Endothelial cell of umbilical vein (primary cell): ENCODE results near the gene ADAM8. TPM values are rescaled to one million over a fixed set of nuclear protein-coding genes. Genes with fewer than 3 reads are reported as not detected.

ENCODE experiments used
- Bru-seq: library from RNA; stranded (reverse); fragments of 400-500 nt; gene quantifications from one replicate; lab custom pipeline; 2021; lab: Mats Ljungman, UMichigan
- BruChase-seq, 2 experiments: library from RNA; stranded (reverse); fragments of 400-500 nt; gene quantifications; one replicate each; lab custom pipeline; 2021; lab: Mats Ljungman, UMichigan
- BruUV-seq: library from RNA; stranded (reverse); fragments of 400-500 nt; replicated peaks from 2 replicates; lab custom pipeline; 2021; lab: Mats Ljungman, UMichigan
- CTCF ChIA-PET: fragments of 300-600, 350-600 bp; sonication (Branson Sonifier 250); formaldehyde crosslinking; loops from one replicate; lab custom pipeline; 2021; ENCODE audit warnings: antibody characterized with exemption, inconsistent platforms; lab: Charles Lee
- POLR2A ChIA-PET: fragments of 300-600, 350-600 bp; sonication (Branson Sonifier 250); formaldehyde crosslinking; loops from one replicate; lab custom pipeline; 2021; ENCODE audit warnings: antibody characterized with exemption, inconsistent platforms; lab: Charles Lee
- DNase-seq: peaks from one replicate; pipeline ENCODE4 v3.0.0-alpha.2; 2011; ENCODE audit warnings: low read depth, low spot score
- FAIRE-seq: peaks from 2 replicates; lab custom pipeline; 2011; peaks lifted over from hg19 to GRCh38; lab: Jason Lieb, UNC
- H2AFZ ChIP-seq: 2 replicates; pipeline ENCODE4 v1.6.0; 2012; ENCODE audit warnings: low read depth, low read length, control low read depth, inconsistent platforms
- H3K27ac ChIP-seq: 2 replicates; pipeline ENCODE4 v1.5.1; 2011; ENCODE audit warnings: low read depth, mild to moderate bottlenecking, control low read depth, low read length, moderate library complexity; ENCODE audit not compliant: insufficient read depth
- H3K27me3 ChIP-seq, 2 experiments: 2 replicates each; pipeline versions ENCODE4 v1.6.0 to v1.6.1; 2011; ENCODE audit warnings: low read length in 2 of 2, mixed read lengths in 1 of 2; ENCODE audit not compliant: control insufficient read depth in 2 of 2, insufficient read depth in 2 of 2
- H3K36me3 ChIP-seq, 2 experiments: 2 replicates in 1 of 2; 3 replicates in 1 of 2; pipeline ENCODE4 v1.5.1; 2011; ENCODE audit warnings: low read length in 2 of 2, mild to moderate bottlenecking in 1 of 2, moderate library complexity in 1 of 2; ENCODE audit not compliant: control insufficient read depth in 2 of 2, insufficient read depth in 2 of 2; ENCODE audit errors: extremely low read depth in 1 of 2
- H3K4me1 ChIP-seq: 3 replicates; pipeline ENCODE4 v1.5.1; 2011; ENCODE audit warnings: mild to moderate bottlenecking, low read length; ENCODE audit not compliant: control insufficient read depth, insufficient read depth; ENCODE audit errors: extremely low read depth
- H3K4me2 ChIP-seq: 2 replicates; pipeline ENCODE4 v1.6.1; 2011; ENCODE audit warnings: low read length, control low read depth, mixed read lengths; ENCODE audit not compliant: insufficient read depth
- H3K4me3 ChIP-seq, 3 experiments: fragments of 200-600 bp in 1 of 3; sonication (generic), shearing (Covaris generic) in 1 of 3; replicated peaks in 1 of 3; 2 replicates each; pipeline ENCODE4 v1.5.1; 2011 to 2016; ENCODE audit warnings: control low read depth in 3 of 3, low read length in 3 of 3, mild to moderate bottlenecking in 2 of 3, inconsistent platforms in 1 of 3, low read depth in 1 of 3, moderate library complexity in 1 of 3; ENCODE audit not compliant: insufficient read depth in 1 of 3
- H3K79me2 ChIP-seq: 2 replicates; pipeline ENCODE4 v1.6.0; 2012; ENCODE audit warnings: low read length, inconsistent platforms; ENCODE audit not compliant: control insufficient read depth, insufficient read depth
- H3K9ac ChIP-seq: replicated peaks from 2 replicates; pipeline ENCODE3; 2011; ENCODE audit warnings: low read length, control low read depth; ENCODE audit not compliant: insufficient read depth; ENCODE audit errors: extremely low read depth
- H3K9me1 ChIP-seq: replicated peaks from 3 replicates; pipeline ENCODE4 v1.6.0; 2011; ENCODE audit warnings: mild to moderate bottlenecking, low read length; ENCODE audit not compliant: control insufficient read depth, insufficient read depth; ENCODE audit errors: extremely low read depth
- H3K9me3 ChIP-seq: replicated peaks from 2 replicates; pipeline ENCODE4 v1.5.1; 2012; ENCODE audit warnings: low read length, inconsistent platforms; ENCODE audit not compliant: control insufficient read depth, insufficient read depth
- H4K20me1 ChIP-seq: replicated peaks from 2 replicates; pipeline ENCODE3; 2011; ENCODE audit warnings: mild to moderate bottlenecking, low read length; ENCODE audit not compliant: control insufficient read depth, insufficient read depth; ENCODE audit errors: extremely low read depth
- CTCF ChIP-seq, 2 donors: IDR thresholded peaks; 1 replicate in 1 of 2; 2 replicates in 1 of 2; pipeline ENCODE4 v1.5.1; 2011; ENCODE audit warnings: low read length in 2 of 2, mild to moderate bottlenecking in 2 of 2, moderate library complexity in 2 of 2, control low read depth in 1 of 2, inconsistent platforms in 1 of 2, low read depth in 1 of 2; ENCODE audit not compliant: insufficient read depth in 1 of 2; ENCODE audit errors: extremely low read depth in 1 of 2
- EZH2 ChIP-seq: IDR thresholded peaks from 2 replicates; pipeline ENCODE4 v1.6.1; 2012; ENCODE audit warnings: borderline replicate concordance, low read depth, mild to moderate bottlenecking, moderate library complexity, low read length, inconsistent platforms; ENCODE audit not compliant: severe bottlenecking
- GATA2 ChIP-seq: IDR thresholded peaks from 2 replicates; pipeline ENCODE4 v1.7.0; 2011; ENCODE audit warnings: low read depth, mild to moderate bottlenecking, moderate library complexity, mixed read lengths, low read length; ENCODE audit not compliant: insufficient read length, insufficient read depth
- MAX ChIP-seq: IDR thresholded peaks from 2 replicates; pipeline ENCODE4 v1.6.1; 2011; ENCODE audit not compliant: insufficient read depth, insufficient read length
- dilution Hi-C: fragments of 300-500 bp; cut with MboI; formaldehyde crosslinking; loops from one replicate; pipeline ENCODE4 v1.15.0; 2019; ENCODE audit warnings: low sequenced_read_pairs; ENCODE audit not compliant: extremely low pct_ligation_motif_present
- intact Hi-C: fragments of 100-400 bp; cut with micrococcal nuclease; formaldehyde crosslinking; loops from one replicate; pipeline ENCODE4 v1.10.0; 2022
- long read RNA-seq: library from polyadenylated mRNA; stranded (forward); transcript quantifications from one replicate; pipeline ENCODE4 v2.0.0, GENCODE V29; 2021
- polyA minus RNA-seq, 3 experiments: library from RNA; depleted of rRNA, polyadenylated mRNA; stranded (reverse); fragments of >200 nt; gene quantifications; 1 replicate in 1 of 3; 2 replicates in 2 of 3; pipeline ENCODE4 v1.2.3, GENCODE V29; 2011
- polyA plus RNA-seq, 4 experiments: library from polyadenylated mRNA; depleted of rRNA in 3 of 4; stranded (reverse) in 3 of 4; unstranded in 1 of 4; fragments of >200 nt; gene quantifications; 2 replicates each; pipeline versions ENCODE4 v1.2.1 to v1.2.3, GENCODE V29; 2011 to 2012; ENCODE audit warnings: missing spikeins in 1 of 4
- total RNA-seq: library from RNA; stranded (reverse); gene quantifications from 2 replicates; pipeline ENCODE4 v1.2.3, GENCODE V29; 2021

Gene ADAM8
- total RNA-seq: 0.55 and 1.5 TPM in 2 replicates
- 0.49 and 0.51 TPM in 2 replicates for polyA plus RNA-seq
- polyA plus RNA-seq (2011; cell fraction: cytosol; rRNA removed): 0.08 TPM in 2 replicates
- 2.2 and 2.3 TPM in 2 replicates for polyA plus RNA-seq (2011; cell fraction: nucleus; rRNA removed)
- 0.25 and 0.72 TPM in 2 replicates for polyA plus RNA-seq (2012)
- polyA minus RNA-seq: 0.10 and 0.47 TPM in 2 replicates
- polyA minus RNA-seq (2011; cell fraction: cytosol; rRNA and poly(A)+ RNA removed): 2.8 TPM
- 0.82 and 2.5 TPM in 2 replicates for polyA minus RNA-seq (2011; cell fraction: nucleus; rRNA and poly(A)+ RNA removed)
- percentile 10 among the genes with signal in this experiment for Bru-seq, nascent RNA
- BruChase-seq, experiment 1, labeled RNA remaining after a 6-hour chase: percentile 35 among the genes with signal in this experiment
- percentile 15 among the genes with signal in this experiment for BruChase-seq, experiment 2, labeled RNA remaining after a 2-hour chase
- long read RNA-seq: 0 reads

- Histone ChIP-seq H3K4me1 (no peaks in the 10 kb centered on the region), H3K27ac (no peak within 1 kb of the TSS), H3K9ac (no peak within 1 kb of the TSS), H3K9me1 (no peaks in the 10 kb centered on the region), H3K4me3 (no peak within 1 kb of the TSS), H3K9me3 (no peaks in the 10 kb centered on the region), H2AFZ (no peak within 1 kb of the TSS), H3K79me2 (no peaks in the 10 kb centered on the region), H3K27me3 (peaks cover 5 to 10% of the 10 kb centered on the region in 2 experiments), H4K20me1 (no peaks in the 10 kb centered on the region), H3K4me2 (no peak within 1 kb of the TSS), H3K36me3 (peaks cover 0 to 10% of the 10 kb centered on the region in 2 experiments)
- CTCF ChIA-PET: no interaction called here
- DNase-seq: no peak
- BruUV-seq: no TSS peak
- FAIRE-seq: no peak
- dilution Hi-C loops (no loop called here), intact Hi-C loops (no loop called here)
- TF ChIP-seq CTCF (IDR thresholded peaks at IDR 0.05; ENCODE audit: extremely low read depth in 1 of 2, insufficient read depth in 1 of 2, low read depth in 1 of 2, low read length in 2 of 2): no peak
- TF ChIP-seq MAX: no peak
- peak; percentile 71 for TF ChIP-seq EZH2
- TF ChIP-seq GATA2: no peak
- POLR2A ChIA-PET: no interaction called here
These were observed at the start of gene ADAM8 for GRCh38 chr10:133276435-133277201. Gene ADAM8, minus strand, starts transcription at chr10:133276868. Its CDS starts 51 bp downstream, at chr10:133276817.
